GM12892 (cell line): Measurements from ENCODE around the gene EQTN. TPM values are rescaled to one million over a fixed set of nuclear protein-coding genes. Genes with fewer than 3 reads are reported as not detected.

ENCODE experiments used
- DNase-seq: peaks from one replicate; pipeline ENCODE4 v3.0.0; 2011; ENCODE audit not compliant: insufficient read length
- FAIRE-seq: peaks from 2 replicates; lab custom pipeline; 2011; peaks lifted over from hg19 to GRCh38; lab: Jason Lieb, UNC
- POLR2A ChIP-seq: IDR thresholded peaks from 2 replicates; pipeline ENCODE4 v1.6.1; 2011; ENCODE audit warnings: low read depth, low read length, control low read depth
- POLR2AphosphoS5 ChIP-seq: IDR thresholded peaks from 2 replicates; pipeline ENCODE4 v1.6.1; 2011; ENCODE audit warnings: low read depth, low read length, control low read depth
- TAF1 ChIP-seq: IDR thresholded peaks from 2 replicates; pipeline ENCODE4 v1.6.1; 2011; ENCODE audit warnings: low read depth, mild to moderate bottlenecking, control low read depth, low read length, borderline replicate concordance
- polyA plus RNA-seq: library from polyadenylated mRNA; unstranded; fragments of >200 nt; gene quantifications from one replicate; pipeline ENCODE4 v1.2.1, GENCODE V29; 2012; ENCODE audit warnings: missing spikeins, inconsistent platforms; ENCODE audit not compliant: missing spikeins

Gene EQTN
- not detected for polyA plus RNA-seq

- TF ChIP-seq POLR2AphosphoS5 (no peak), TAF1 (no peak), POLR2A (no peak)
- FAIRE-seq (no peak), DNase-seq (no peak)
These were observed at the start of gene EQTN for GRCh38 chr9:27297050-27297449. EQTN (minus strand) TSS chr9:27297150; CDS start chr9:27297055, 95 bp downstream.

- no peak for FAIRE-seq
- TF ChIP-seq POLR2A: no peak
- no peak for TF ChIP-seq TAF1
- no peak for TF ChIP-seq POLR2AphosphoS5
These were observed 47.8 kb upstream of the EQTN start for GRCh38 chr9:27344776-27345175.

GRCh38 chr9:27341545-27342294 is 44.8 kb upstream of the EQTN start:
- FAIRE-seq (no peak), DNase-seq (no peak)
- TF ChIP-seq TAF1 (no peak), POLR2A (no peak), POLR2AphosphoS5 (no peak)

More at GRCh38 chr9:27344776-27345175, 47.8 kb upstream of the EQTN start:
- DNase-seq: no peak

- TF ChIP-seq POLR2AphosphoS5 (no peak), POLR2A (no peak), TAF1 (no peak)
- DNase-seq: no peak
- FAIRE-seq: no peak
These were observed 44.1 kb upstream of the EQTN start for GRCh38 chr9:27340961-27341511.

GRCh38 chr9:27340285-27340674 is 43.3 kb upstream of the EQTN start:
- FAIRE-seq (no peak), DNase-seq (no peak)
- no peak for TF ChIP-seq POLR2AphosphoS5
- TF ChIP-seq TAF1: no peak
- no peak for TF ChIP-seq POLR2A

GRCh38 chr9:27339661-27340284 is 42.8 kb upstream of the EQTN start:
- TF ChIP-seq POLR2AphosphoS5 (no peak), TAF1 (no peak), POLR2A (no peak)
- no peak for DNase-seq
- FAIRE-seq: no peak

GRCh38 chr9:27338527-27338903 is 41.6 kb upstream of the EQTN start:
- FAIRE-seq (no peak), DNase-seq (no peak)
- TF ChIP-seq TAF1: no peak
- no peak for TF ChIP-seq POLR2A
- no peak for TF ChIP-seq POLR2AphosphoS5

GRCh38 chr9:27337833-27338526 is 41.0 kb upstream of the EQTN start:
- FAIRE-seq (no peak), DNase-seq (no peak)
- TF ChIP-seq TAF1 (no peak), POLR2AphosphoS5 (no peak), POLR2A (no peak)

- no peak for TF ChIP-seq POLR2AphosphoS5
- no peak for TF ChIP-seq TAF1
- no peak for TF ChIP-seq POLR2A
- no peak for DNase-seq
- FAIRE-seq: no peak
These were observed 40.3 kb upstream of the EQTN start for GRCh38 chr9:27337236-27337635.

DNA sequence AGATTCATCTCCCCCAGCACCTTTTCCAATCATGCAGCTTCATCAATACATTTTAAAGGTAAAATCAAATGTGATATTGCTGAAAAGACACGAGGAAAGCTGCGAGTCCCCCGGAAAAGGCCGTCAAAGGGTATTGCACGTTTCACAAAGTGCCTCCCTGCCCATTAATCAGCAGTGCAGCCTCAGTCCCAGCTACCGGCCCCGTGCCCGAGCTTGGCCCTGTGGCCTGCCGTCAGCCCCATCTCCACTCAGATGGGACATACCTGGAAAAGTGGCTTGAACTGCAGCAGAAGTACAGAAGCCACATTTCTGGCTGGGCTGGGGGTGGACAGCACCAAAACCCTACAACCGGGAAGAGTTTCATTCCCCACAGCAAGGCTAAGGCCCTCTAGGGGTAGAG is 39.9 kb upstream of the EQTN start:
- DNase-seq: no peak
- TF ChIP-seq POLR2AphosphoS5 (no peak), POLR2A (no peak), TAF1 (no peak)
- no peak for FAIRE-seq

DNA sequence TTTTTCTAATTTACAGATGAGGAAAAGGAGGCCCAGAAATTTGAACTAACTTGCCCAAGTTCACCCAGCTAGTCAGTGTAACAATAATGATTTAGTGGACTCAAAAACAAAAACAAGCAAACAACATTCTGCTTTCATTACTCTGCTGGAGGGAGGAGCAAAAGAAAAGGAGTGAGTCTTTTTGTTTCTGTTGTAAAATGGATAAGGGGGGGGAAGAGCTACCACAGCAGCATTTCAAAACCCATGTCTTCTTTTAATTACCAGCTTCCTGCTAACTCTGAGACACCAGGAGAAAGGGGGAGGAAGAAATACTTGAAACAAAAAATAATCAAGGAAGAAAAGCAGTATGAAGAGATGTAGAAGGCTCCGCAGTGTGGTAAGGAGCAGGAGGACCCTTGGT is 39.2 kb upstream of the EQTN start:
- no peak for FAIRE-seq

More for the DNA sequence above, 39.2 kb upstream of the EQTN start:
- no peak for DNase-seq
- no peak for TF ChIP-seq POLR2A
- no peak for TF ChIP-seq TAF1
- no peak for TF ChIP-seq POLR2AphosphoS5
